ENCODE data around the gene BIRC2.

DNA sequence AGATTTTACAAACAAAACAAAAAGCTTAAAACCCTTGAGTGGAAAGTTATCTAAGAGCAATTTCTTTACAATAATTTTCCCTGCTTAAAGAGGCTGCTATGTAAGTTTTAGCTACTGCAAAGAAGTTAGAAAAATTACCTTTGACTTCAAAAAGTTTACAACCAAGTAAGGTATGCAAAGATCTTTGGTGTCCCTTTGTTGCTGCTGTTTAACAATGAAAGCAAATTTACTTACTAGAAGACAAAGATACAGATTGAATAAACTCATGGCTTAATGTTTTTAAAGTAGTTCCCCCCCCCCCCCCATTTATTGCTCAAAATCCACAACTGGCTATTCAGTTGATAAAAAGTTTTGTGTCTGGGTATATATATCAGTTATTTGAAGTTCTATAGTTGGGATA is 79.6 kb downstream of the BIRC2 start:
- TF ChIP-seq, protein P1, sequence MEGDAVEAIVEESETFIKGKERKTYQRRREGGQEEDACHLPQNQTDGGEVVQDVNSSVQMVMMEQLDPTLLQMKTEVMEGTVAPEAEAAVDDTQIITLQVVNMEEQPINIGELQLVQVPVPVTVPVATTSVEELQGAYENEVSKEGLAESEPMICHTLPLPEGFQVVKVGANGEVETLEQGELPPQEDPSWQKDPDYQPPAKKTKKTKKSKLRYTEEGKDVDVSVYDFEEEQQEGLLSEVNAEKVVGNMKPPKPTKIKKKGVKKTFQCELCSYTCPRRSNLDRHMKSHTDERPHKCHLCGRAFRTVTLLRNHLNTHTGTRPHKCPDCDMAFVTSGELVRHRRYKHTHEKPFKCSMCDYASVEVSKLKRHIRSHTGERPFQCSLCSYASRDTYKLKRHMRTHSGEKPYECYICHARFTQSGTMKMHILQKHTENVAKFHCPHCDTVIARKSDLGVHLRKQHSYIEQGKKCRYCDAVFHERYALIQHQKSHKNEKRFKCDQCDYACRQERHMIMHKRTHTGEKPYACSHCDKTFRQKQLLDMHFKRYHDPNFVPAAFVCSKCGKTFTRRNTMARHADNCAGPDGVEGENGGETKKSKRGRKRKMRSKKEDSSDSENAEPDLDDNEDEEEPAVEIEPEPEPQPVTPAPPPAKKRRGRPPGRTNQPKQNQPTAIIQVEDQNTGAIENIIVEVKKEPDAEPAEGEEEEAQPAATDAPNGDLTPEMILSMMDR (IDR thresholded peaks at IDR 0.05), result no peak
- TF ChIP-seq EZH2 (IDR thresholded peaks at IDR 0.05) (no peak), EZH2phosphoT487 (IDR thresholded peaks at IDR 0.05) (no peak)
